ENCODE data around the gene MAP2K5.

DNA sequence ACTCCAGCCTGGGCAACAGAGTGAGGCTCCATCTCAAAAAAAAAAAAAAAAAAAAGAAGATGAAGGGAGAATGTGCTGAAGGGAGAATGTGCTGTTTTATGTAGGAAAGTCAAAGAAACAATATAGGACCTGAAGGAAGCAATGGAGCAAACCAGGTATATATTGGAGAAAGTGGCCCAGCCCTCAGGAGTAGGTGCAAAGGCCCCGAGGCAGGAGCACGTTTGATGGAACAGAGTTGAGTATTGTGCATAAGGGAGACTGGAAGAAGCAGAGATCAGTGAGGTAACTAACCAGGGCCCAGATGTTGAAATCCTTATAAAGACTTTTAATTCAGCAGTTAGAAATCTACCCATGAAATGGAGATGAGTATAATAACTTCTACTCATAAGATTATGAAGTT is 79.6 kb downstream of the MAP2K5 start:
- TF ChIP-seq, protein P1, sequence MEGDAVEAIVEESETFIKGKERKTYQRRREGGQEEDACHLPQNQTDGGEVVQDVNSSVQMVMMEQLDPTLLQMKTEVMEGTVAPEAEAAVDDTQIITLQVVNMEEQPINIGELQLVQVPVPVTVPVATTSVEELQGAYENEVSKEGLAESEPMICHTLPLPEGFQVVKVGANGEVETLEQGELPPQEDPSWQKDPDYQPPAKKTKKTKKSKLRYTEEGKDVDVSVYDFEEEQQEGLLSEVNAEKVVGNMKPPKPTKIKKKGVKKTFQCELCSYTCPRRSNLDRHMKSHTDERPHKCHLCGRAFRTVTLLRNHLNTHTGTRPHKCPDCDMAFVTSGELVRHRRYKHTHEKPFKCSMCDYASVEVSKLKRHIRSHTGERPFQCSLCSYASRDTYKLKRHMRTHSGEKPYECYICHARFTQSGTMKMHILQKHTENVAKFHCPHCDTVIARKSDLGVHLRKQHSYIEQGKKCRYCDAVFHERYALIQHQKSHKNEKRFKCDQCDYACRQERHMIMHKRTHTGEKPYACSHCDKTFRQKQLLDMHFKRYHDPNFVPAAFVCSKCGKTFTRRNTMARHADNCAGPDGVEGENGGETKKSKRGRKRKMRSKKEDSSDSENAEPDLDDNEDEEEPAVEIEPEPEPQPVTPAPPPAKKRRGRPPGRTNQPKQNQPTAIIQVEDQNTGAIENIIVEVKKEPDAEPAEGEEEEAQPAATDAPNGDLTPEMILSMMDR (IDR thresholded peaks at IDR 0.05; ENCODE audit: insufficient read depth, low read depth, low read length): no peak
- TF ChIP-seq EZH2 (IDR thresholded peaks at IDR 0.05; ENCODE audit: insufficient read depth, low read length): no peak

Data from astrocyte (in vitro differentiated cells and primary cell).